ENCODE data around the gene IFITM10.

DNA sequence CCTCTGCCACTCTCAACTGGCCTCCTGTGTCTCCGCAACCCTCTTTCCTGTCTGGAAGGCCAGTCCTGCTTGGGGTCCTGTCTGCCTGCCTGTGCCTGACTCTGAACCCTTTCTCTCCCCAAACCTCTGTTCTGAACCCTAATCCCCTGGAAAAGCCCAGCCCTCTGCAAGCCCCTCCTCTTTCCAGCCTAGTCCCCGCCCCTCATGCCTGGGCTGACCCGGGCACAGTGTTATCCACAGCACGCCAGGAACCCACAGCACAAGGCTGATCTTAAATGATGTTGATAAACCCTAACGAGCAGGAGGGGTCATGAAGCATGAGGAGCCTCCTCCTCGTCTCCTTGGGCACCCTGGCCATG, at the start of gene IFITM10:
- TF ChIP-seq, protein P1, sequence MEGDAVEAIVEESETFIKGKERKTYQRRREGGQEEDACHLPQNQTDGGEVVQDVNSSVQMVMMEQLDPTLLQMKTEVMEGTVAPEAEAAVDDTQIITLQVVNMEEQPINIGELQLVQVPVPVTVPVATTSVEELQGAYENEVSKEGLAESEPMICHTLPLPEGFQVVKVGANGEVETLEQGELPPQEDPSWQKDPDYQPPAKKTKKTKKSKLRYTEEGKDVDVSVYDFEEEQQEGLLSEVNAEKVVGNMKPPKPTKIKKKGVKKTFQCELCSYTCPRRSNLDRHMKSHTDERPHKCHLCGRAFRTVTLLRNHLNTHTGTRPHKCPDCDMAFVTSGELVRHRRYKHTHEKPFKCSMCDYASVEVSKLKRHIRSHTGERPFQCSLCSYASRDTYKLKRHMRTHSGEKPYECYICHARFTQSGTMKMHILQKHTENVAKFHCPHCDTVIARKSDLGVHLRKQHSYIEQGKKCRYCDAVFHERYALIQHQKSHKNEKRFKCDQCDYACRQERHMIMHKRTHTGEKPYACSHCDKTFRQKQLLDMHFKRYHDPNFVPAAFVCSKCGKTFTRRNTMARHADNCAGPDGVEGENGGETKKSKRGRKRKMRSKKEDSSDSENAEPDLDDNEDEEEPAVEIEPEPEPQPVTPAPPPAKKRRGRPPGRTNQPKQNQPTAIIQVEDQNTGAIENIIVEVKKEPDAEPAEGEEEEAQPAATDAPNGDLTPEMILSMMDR (IDR thresholded peaks at IDR 0.05) = no peak
- no peak for TF ChIP-seq POLR2A (IDR thresholded peaks at IDR 0.05)
